ENCODE results near the gene RPLP2.

Gene RPLP2

DNA sequence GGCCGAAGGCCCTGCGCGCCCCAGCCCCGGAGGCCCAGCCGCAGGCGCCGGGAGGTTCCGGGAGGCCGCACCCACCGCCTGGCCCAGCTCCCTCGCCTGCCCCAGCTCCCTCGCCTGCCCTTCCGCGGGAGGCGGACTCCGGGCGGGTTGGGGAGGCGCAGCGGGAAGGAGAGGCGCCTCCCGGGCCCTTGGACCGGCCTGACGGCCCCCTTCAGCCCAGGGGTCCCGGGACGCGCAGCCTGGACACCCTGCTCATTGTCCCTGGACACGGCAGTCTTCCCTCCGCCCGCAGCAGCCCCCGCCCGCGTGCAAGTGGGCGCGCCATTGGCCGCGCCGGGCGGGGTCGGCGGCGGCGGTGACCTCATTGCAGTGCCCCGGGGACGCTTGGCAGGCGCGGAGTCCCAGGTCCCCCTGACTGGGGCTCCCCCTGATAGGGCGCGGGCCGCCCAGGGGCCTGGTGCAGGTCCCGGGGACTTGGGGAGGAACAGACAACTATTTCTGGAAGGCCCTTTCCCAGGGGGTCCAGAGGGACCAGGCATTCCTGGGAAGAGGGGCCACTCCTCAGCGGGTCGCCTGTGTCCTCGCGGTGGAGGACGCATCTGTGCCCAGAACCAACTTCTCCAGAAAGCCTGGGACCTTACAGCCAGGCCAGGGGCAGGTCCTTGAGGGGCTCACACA, 23.5 kb downstream of the RPLP2 start:
- in situ Hi-C loops (cut with MboI; ENCODE audit: low sequenced_read_pairs): no loop called here

DNA sequence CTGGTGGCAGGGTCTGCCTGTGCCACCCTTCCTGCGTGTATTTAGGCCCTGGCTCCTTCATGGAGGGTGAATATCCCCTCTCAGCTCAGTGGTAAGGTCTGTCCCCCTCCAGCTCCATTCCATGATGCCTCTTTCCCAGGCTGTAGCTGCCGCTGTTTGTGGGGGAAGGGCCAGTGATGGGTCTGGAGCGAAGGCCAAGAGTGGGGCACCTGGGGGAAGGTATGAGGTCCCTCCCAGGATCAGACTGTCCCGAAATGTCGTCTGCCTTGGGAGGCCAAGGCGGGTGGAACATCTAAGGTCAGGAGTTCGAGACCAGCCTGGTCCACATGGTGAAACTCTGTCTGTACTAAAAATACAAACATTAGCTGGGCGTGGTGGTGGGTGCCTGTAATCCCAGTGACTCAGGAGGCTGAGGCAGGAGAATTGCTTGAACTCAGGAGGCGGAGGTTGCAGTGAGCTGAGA, 24.1 kb downstream of the RPLP2 start:
- in situ Hi-C loops (cut with MboI; ENCODE audit: low sequenced_read_pairs): no loop called here

DNA sequence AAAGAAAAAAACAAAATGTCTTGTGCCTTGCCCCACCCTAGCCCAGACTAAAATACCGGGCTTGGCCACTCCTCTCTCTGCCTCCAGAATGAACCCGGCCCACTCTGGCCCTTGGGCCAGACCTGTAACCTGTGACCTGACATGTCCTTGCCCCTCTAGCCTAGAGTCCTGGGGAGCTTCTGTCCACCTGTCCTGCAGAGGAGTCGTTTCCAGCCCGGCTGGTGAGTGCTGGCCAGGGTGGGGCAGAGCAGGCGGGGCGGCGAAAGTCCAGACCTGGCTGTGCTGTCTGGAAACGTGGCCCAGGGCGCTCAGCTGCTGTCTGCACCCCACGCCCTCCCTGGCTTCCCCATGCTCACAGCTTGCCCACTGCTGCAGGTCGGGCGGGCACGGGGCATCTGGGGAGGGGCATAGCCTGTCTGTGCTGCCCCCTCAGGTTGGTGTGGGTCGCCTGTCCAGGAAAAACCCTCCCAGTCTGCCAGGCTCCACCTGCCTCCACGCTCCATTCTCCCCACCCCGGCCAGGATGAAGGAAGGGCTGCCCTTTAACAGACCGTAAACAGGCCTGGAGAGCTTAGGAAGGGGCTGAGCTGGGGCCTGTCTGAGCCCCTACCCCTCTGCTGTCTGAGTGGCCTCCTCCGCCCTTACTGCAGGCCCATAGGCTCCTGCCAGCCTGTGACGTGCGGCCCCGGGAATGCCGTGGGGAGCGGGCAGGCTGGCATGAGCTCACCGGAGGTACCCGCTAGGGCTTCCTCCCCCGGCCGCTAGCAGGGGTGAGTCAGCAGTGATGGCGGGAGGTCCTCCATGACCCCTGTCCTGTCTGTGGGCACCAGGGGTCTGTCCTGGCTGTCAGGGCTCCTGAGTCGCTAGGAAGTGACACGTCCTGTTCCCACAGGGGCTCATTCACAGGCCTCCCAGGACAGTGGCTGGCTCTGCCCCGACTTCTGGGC, 24.9 kb downstream of the RPLP2 start:
- in situ Hi-C loops (cut with MboI; ENCODE audit: low sequenced_read_pairs): no loop called here

DNA sequence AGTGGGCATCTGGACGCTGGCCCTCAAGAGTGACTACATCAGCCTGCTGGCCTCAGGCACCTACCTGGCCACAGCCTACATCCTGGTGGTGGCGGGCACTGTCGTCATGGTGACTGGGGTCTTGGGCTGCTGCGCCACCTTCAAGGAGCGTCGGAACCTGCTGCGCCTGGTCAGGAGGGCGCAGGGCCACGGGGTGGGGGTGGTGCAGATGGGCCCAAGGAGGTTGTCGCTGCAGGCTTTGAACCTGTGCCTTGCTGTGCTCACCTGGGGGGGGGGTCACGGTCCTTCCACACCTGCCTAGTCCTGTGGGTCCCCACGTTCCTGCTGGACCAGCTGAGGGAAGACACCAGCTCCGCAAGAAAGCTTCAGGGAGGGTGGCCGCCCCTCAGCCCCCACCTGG, 26.5 kb downstream of the RPLP2 start:
- in situ Hi-C loops (cut with MboI; ENCODE audit: low sequenced_read_pairs): no loop called here

DNA sequence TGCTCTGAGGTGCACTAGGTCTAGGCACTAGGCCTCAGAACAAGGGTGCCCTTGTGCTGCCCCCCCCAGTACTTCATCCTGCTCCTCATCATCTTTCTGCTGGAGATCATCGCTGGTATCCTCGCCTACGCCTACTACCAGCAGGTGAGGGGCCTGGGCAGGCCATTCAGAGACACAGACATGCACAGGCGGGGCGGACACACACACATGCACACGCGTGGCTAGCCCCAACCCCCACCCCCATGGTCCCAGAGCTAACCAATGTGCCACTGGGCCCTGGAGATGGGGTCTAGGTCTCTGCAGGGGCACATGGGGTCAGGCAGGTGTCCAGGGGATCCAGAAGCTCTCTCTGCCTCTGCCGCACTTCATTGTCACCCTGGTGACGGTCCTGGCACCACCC, 26.9 kb downstream of the RPLP2 start:
- in situ Hi-C loops (cut with MboI; ENCODE audit: low sequenced_read_pairs): no loop called here

DNA sequence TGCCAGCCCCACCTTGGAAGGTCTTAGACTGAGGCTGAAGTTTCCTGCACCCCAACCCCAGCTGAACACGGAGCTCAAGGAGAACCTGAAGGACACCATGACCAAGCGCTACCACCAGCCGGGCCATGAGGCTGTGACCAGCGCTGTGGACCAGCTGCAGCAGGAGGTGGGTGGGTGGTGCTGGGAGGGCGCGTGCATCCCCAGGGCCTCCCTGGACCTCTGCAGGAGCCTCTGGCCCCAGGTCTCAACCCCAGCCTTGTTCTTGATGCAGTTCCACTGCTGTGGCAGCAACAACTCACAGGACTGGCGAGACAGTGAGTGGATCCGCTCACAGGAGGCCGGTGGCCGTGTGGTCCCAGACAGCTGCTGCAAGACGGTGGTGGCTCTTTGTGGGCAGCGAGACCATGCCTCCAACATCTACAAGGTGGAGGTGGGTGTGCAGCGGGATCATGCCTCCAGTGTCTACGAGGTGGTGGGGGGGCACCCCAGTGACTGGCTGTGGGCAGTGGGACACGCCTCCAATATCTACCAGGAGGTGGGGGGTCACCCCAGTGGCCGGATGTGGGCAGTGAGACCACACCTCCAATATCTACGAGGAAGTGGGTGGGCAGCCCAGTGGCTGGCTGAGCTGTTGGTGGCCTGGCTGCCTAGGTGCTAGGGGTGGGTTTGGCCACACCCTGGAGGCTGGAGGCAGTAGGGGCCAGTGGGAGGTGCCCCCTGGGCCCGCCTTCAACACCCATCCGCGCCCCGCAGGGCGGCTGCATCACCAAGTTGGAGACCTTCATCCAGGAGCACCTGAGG, 27.6 kb downstream of the RPLP2 start:
- in situ Hi-C loops (cut with MboI; ENCODE audit: low sequenced_read_pairs): no loop called here

DNA sequence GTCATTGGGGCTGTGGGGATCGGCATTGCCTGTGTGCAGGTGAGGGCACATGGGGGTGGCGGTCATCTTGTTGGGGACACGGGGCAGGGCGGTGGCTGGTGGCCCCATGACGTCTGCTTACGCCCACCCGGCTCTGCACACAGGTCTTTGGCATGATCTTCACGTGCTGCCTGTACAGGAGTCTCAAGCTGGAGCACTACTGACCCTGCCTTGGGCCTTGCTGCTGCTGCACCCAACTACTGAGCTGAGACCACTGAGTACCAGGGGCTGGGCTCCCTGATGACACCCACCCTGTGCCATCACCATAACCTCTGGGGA, 28.2 kb downstream of the RPLP2 start:
- in situ Hi-C loops (cut with MboI; ENCODE audit: low sequenced_read_pairs): no loop called here

DNA sequence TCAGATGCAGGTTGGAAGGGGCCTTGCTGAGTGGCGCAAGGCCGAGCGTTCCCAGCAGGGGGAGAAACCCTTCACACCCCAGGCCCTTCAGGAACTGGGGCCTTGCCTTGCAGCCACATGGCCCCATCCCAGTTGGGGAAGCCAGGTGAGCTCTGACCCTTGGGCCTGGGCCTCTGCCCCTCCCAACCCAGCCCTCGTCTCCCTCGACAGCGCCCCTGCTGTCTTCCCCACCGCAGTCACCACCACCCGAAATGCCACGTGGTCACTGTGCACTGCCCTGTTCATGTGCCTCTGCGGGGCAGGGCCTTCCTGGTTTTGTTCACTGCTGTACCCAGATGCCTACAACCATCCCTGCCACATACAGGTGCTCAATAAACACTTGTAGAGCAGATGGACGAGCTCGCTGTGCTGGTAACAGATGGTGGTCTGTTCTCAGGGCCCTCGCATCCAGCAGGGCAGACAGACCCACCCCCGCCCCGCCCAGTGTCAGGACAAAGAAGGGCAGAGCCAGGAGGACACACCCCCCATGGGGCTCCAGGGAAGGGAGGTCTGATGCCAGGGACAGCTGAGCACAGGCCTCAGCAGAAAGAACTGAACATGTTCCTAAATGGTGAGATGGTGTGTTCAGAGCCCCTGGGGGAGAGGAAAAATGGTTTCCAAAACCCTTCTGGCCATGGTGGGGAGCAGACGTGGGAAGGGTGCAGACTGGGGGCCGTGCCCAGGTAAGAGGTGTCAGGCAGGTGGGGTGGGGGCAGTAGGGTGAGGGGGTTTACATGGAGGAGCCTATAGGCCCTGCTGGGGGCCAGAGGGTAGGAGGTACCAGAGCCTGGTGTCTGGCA, 28.9 kb downstream of the RPLP2 start:
- in situ Hi-C loops (cut with MboI; ENCODE audit: low sequenced_read_pairs): no loop called here

DNA sequence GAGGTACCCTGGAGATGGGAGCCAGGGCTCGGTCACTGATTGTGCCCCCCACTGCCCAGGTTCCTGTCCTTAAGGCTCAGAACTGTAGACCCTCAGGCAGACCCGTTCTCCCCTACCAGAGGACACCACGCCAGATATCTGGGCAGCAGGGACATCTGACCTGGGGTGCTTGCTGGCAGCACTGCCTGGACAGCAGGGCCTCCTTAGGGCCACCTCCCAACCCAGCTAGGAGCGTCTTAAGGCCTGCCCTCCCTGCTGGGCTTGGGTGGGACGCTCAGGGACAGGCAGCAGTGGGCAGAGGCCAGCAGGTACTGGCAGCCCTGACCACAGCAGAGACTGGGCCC, 29.5 kb downstream of the RPLP2 start:
- in situ Hi-C loops (cut with MboI; ENCODE audit: low sequenced_read_pairs): no loop called here

DNA sequence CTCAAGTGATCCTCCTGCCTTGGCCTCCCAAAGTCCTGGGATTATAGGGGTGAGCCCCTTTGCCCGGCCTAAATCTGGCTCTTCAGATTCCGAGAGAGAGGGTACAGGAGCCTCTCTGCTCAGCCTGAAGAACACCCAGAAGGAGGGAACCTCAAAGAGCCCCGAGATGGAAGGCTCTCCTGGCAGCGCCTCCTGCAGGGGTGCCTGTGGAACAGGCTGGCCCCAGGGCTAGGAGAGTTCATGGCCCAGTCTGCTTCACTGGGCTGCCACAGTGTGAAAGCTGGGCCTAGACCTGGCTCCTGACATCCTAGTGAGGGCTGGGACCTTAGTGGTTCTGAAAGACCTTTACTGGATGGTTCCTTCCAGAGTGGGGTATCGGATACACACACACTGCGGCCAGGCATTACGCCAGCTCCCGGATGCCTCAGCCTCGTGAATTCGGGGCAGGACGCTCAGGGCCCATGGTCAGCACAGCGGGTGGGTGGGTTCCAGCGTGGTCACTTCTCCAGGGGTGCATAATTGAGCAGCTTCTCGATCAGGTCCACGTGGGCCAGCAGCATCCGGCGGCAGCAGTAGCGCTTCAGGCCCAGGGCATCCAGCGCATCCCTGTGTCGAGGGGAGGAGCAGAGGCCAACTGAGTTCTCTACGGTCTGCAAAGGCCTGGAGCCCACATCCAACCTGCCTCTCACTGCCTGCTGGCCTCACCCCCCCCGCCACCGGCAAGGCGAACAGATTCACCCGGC, 30.3 kb downstream of the RPLP2 start:
- in situ Hi-C loops (cut with MboI; ENCODE audit: low sequenced_read_pairs): no loop called here

DNA sequence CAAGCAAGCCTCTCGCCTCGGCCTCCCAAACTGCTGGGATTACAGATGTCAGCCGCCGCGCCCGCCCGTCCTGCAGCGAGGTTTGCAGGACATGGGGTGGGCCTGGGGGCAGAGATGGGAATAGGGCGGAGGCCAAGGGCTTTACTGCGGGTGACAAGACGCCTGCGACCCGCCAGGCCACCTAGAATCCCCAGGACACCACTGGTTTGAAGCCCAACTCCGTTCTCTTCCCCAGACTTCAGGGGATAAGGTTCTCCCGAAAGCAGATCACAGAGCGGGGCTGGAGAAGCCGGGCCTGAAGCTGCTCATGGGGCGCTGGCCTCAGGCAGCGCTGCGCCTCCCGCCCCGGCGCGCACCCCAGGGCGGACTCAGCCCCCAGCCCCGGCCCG, 32.2 kb downstream of the RPLP2 start:
- in situ Hi-C loops (cut with MboI; ENCODE audit: low sequenced_read_pairs): no loop called here

DNA sequence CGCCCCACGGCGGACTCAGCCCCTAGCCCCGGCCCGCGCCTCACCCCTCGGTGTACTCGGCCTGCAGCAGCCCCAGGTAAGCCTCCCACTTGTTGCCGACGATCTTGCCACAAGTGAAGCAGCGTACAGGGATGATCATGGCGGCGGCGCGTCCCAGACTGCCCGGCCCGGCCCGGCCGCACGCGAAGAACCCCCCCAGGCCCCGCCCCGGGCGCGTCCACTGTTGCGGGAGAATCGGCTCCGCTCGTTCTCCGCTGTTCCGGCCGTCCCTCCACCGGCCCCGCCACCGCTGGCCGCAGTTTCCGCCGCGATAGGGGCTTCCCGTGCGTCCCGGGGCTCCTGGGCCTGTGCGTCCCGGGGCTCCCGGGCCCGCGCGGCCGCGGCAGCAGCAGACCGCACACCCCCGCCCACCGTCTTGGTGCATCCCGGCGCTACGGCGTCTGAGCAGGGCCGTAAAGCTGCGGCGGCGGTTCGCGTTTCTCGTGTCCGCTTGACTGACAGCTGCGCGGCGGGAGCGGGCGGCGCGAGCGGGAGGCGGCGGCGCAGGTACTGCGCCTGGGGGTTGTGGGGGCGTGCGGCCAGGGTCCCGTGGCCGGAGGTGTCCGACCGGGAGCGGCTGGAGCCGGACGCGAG, 32.7 kb downstream of the RPLP2 start, which contains the start of the genes POLR2L and TSPAN4:
Gene POLR2L (minus strand): TSS at position 160 of the 633 bp plus-strand sequence. CDS start 21 bp downstream, at position 139.
Gene TSPAN4 (plus strand): TSS at position 483 of the 633 bp plus-strand sequence. CDS start 7,453 bp downstream, outside the sequence.
- in situ Hi-C loops (cut with MboI; ENCODE audit: low sequenced_read_pairs): no loop called here

DNA sequence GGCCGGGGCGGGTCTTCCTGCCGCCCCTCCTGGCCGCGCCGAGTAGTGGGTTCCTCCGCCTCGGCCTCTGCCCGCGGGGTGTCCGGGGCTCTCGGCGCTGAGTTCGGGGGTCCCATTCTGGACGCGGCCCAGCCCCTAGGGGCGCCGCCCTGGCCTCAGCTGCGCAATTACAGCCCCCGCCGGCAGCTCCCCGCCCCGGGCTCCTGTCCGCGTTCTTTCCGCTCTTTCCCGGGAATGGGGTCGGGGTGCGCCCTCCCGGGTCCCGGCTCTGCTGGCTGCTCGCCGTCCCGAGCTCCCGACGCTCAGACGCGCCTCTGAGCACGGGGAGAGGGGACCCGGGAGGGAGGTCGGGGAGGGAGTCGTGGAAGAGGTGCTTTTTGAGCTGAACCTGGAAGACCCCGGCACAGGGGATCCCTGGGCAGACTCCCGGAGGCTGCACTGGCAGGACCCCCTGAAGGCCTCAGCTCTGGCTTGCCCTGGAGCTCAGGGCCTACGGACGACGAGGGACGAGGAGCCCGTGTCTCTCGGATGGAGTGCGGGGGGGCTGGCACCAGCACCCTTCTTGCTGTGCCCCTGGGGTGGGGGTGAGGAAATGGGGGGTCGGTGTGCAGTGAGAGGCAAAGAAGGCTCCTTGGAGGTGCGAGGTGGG, 33.4 kb downstream of the RPLP2 start:
- in situ Hi-C loops (cut with MboI; ENCODE audit: low sequenced_read_pairs): no loop called here

DNA sequence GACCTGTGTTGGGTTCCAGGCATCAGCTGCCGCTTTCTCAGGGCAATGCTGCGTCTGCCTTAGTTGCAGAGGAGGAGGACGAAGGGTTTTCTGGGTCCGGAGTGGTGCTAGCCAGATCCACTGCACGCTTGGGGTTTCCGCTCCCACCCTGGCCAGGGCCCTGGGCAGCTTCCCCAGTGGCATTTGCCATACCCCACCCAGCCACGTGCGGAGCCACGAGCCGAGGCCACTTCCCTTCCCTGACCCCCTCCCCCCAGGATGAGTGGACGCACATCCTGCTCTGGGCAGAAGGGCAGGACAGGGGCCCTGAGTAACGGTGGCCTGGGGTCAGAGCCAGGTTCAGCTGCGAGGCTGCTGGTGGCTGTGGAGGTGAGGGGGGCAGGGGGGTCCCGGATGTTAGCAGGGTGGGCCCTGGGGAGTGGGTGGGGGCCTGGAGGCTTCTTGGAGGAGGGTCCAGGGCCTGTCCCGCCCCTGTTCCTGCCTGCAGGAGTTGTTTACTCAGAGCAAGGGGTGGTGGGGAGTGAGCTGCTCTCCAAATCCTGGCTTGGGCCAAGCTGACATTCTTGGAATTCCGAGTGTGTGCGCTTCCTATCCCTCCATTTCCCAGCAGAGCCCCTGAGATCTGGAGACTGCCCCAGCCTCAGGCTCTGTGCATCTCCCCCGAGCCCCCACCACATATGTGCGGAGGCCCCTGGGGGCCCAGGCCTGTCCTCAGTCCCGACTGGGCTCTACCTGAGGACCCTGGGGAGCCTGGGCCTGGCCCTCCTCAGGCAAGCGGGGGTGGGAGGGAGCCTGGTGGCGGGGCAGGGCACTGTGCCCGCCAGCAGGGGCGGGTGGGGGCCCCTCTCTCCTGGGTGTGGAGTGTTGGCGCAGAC, 34.3 kb downstream of the RPLP2 start:
- in situ Hi-C loops (cut with MboI; ENCODE audit: low sequenced_read_pairs): no loop called here

DNA sequence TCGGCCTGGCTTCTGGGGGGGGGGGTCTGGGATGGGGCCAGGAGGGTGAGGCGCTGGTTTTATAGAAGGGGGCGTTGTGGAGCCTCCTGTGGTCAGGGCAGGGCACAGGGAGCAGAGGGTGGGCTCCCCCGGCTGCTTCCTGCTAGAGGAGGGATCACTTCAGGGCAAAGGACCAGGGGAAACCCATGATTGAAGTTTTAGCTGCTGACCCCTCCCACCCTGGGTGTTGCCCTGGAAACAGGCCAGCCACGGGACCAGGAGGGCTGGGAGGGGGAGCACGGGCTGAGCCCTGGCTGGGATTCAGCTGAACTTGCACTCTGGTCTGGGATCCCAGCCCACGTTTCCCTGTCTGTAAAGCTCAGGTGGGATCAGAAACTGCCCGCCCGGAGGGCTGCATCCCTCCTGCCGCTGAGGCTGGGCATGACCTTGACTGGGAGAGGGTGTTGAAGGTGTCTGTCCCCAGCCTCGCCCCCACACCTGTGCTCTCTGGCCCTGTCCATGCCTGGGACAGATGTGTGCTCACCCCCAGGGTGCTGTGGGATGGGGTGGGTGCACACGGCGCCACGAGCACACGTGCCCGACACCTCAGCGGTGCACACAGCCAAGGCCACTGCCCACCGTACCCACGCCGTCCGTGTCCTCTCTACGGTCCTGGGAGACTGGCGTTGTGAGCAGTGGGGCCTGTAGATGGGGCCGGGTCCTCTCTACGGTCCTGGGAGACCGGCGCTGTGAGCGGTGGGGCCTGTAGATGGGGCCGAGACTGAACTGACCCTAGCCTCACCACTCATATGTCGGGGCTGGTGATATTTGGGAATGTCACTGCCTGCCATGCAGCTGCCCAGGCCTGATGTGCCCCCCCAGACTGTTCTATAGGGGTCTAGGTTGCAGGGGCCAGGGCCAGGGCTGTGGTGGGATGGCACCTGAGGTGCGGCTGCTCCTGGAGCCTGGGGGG, 35.2 kb downstream of the RPLP2 start:
- in situ Hi-C loops (cut with MboI; ENCODE audit: low sequenced_read_pairs): no loop called here

DNA sequence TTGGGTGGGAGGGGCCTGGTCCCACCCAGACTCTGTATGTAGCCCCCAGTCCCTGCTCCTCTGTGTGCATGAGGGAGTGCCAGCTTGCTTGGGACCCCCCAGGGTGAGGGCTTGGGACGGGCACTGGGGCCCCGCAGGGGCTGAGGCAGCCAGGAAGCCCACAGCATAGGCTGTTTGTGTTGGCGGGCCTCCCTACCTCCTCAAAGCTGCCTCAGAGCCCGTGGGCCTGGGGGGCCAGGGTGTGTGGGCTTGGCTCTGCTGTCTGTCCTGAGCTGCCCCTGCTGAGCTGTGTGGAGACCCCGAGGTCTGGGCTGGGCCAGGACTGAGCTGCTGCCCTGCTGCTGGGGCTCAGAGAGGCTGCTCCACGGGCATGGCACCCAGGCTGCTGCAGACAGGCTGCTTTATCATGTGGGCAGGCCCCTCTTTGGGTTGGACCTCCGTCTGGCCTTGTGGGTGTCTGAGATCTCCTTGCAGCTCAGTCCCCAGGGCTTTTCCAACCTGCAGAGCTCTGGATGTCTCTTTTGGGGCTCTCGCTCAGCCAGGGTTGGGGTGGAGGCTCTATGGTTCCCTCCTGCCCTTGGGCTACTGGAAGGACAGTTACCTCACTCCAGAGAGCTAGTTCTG, 36.2 kb downstream of the RPLP2 start:
- in situ Hi-C loops (cut with MboI; ENCODE audit: low sequenced_read_pairs): no loop called here

Data from HL-60/S4 treated with retinoic acid at 250 ng/mL for 4 days and 3 days (cell line).